ENCODE data around the gene BZW2.
"Not testable (repeated sequence)": the region's sequence is repeated elsewhere in the genome, so short reads cannot be mapped to it uniquely, and the experiment has no call there.

The BZW2 gene

GRCh38 chr7:16646472-16647072, 591 bp downstream of the BZW2 start:
- DNase-seq, result peak in 1 of 2 experiments; percentile 19

GRCh38 chr7:16647435-16647960, 1.5 kb downstream of the BZW2 start:
- DNase-seq, result no peak

GRCh38 chr7:16648551-16648950, 2.6 kb downstream of the BZW2 start:
- no peak for DNase-seq

GRCh38 chr7:16649196-16649595, 3.2 kb downstream of the BZW2 start:
- no peak for DNase-seq

- no peak for DNase-seq
Observed at GRCh38 chr7:16650266-16650665, 4.3 kb downstream of the BZW2 start.

GRCh38 chr7:16651396-16652239, 5.6 kb downstream of the BZW2 start:
- DNase-seq, result no peak

GRCh38 chr7:16652240-16652583, 6.2 kb downstream of the BZW2 start:
- no peak for DNase-seq

GRCh38 chr7:16652888-16653287, 6.9 kb downstream of the BZW2 start:
- peak; percentile 11 to 33 for DNase-seq

GRCh38 chr7:16655394-16655793, 9.4 kb downstream of the BZW2 start:
- no peak for DNase-seq

GRCh38 chr7:16656141-16656540, 10.2 kb downstream of the BZW2 start:
- no peak for DNase-seq

GRCh38 chr7:16657656-16658279, 11.8 kb downstream of the BZW2 start:
- DNase-seq, result no peak

GRCh38 chr7:16659854-16660497, 14.0 kb downstream of the BZW2 start:
- DNase-seq, result not testable (repeated sequence)

- no peak for DNase-seq
Observed at GRCh38 chr7:16660702-16661464, 14.9 kb downstream of the BZW2 start.

GRCh38 chr7:16661924-16662323, 15.9 kb downstream of the BZW2 start:
- no peak for DNase-seq

- DNase-seq, result no peak
Observed at GRCh38 chr7:16667355-16667754, 21.4 kb downstream of the BZW2 start.

- no peak for DNase-seq
Observed at GRCh38 chr7:16668049-16668858, 22.3 kb downstream of the BZW2 start.

- DNase-seq, result no peak
Observed at GRCh38 chr7:16668978-16669377, 23.0 kb downstream of the BZW2 start.

GRCh38 chr7:16669581-16669980, 23.6 kb downstream of the BZW2 start:
- no peak for DNase-seq

GRCh38 chr7:16670021-16670420, 24.0 kb downstream of the BZW2 start:
- no peak for DNase-seq

- no peak for DNase-seq
Observed at GRCh38 chr7:16670731-16671344, 24.9 kb downstream of the BZW2 start.

- DNase-seq, result no peak
Observed at GRCh38 chr7:16671811-16672210, 25.8 kb downstream of the BZW2 start.

Measured in NCI-H187 (cell line).